SKM-1 treated with dmso at 0.1 percent for 144 hours (cell line): ENCODE measurements around the gene ZNF746.

ENCODE experiments used
- DNase-seq: peaks from one replicate; lab custom pipeline; 2025; ENCODE audit not compliant: unreplicated experiment; lab: John Stamatoyannopoulos, UW

Gene ZNF746

GRCh38 chr7:149490083-149490760, 7.4 kb downstream of the ZNF746 start:
- no peak for DNase-seq

- no peak for DNase-seq
Measured at GRCh38 chr7:149489391-149490024, 8.1 kb downstream of the ZNF746 start.

GRCh38 chr7:149479568-149479967, 18.0 kb downstream of the ZNF746 start:
- no peak for DNase-seq

GRCh38 chr7:149478754-149479153, 18.9 kb downstream of the ZNF746 start:
- no peak for DNase-seq

- no peak for DNase-seq
Measured at GRCh38 chr7:149477494-149478443, 19.8 kb downstream of the ZNF746 start.

- DNase-seq = no peak
Measured at GRCh38 chr7:149476791-149477190, 20.8 kb downstream of the ZNF746 start.

GRCh38 chr7:149475121-149476045, 22.2 kb downstream of the ZNF746 start:
- no peak for DNase-seq

- DNase-seq = no peak
Measured at GRCh38 chr7:149474309-149475120, 23.1 kb downstream of the ZNF746 start.

GRCh38 chr7:149473251-149473650, 24.4 kb downstream of the ZNF746 start:
- DNase-seq = no peak

- DNase-seq = no peak
Measured at GRCh38 chr7:149471289-149471953, 26.2 kb downstream of the ZNF746 start.

- DNase-seq = no peak
Measured at GRCh38 chr7:149469806-149470205, 27.8 kb downstream of the ZNF746 start.

- DNase-seq = no peak
Measured at GRCh38 chr7:149468208-149468607, 29.4 kb downstream of the ZNF746 start.

GRCh38 chr7:149467321-149467859, 30.2 kb downstream of the ZNF746 start:
- no peak for DNase-seq

GRCh38 chr7:149466364-149466763, 31.2 kb downstream of the ZNF746 start:
- DNase-seq = no peak

GRCh38 chr7:149463500-149464161, 34.0 kb downstream of the ZNF746 start:
- no peak for DNase-seq

- DNase-seq = no peak
Measured at GRCh38 chr7:149462101-149462520, 35.5 kb downstream of the ZNF746 start.

GRCh38 chr7:149460493-149461277, 36.9 kb downstream of the ZNF746 start, which contains the start of gene ZNF777:
ZNF777 (minus strand) TSS chr7:149461062; CDS start chr7:149456022, 5,040 bp downstream.
- peak; percentile 28 for DNase-seq
